GM12878 (cell line): ENCODE results near the gene ZNF227. TPM values are rescaled to one million over a fixed set of nuclear protein-coding genes. Genes with fewer than 3 reads are reported as not detected.
A peak's percentile ranks its signal among the peaks of the same experiment; 100 is the strongest.

Experiments used
- ATF3 ChIP-seq: IDR thresholded peaks from 2 replicates; pipeline ENCODE4 v1.6.1; 2011; ENCODE audit warnings: low read depth, mild to moderate bottlenecking, low read length, moderate library complexity, borderline replicate concordance; ENCODE audit errors: extremely low read depth
- BCL11A ChIP-seq: IDR thresholded peaks from 2 replicates; pipeline ENCODE4 v1.6.1; 2011; ENCODE audit warnings: low read depth, low read length
- CBX3 ChIP-seq: fragments of 200-600 bp; sonication (generic); IDR thresholded peaks from 2 replicates; pipeline ENCODE4 v1.6.1; 2016; ENCODE audit warnings: low read depth, borderline replicate concordance
- CEBPB ChIP-seq, 2 experiments: fragments of 150-350 bp in 1 of 2; IDR thresholded peaks; 2 replicates each; pipeline ENCODE4 v1.6.1; 2012 to 2014; ENCODE audit warnings: low read depth in 2 of 2, low read length in 2 of 2, borderline replicate concordance in 1 of 2, inconsistent platforms in 1 of 2
- CHD1 ChIP-seq: IDR thresholded peaks from 2 replicates; pipeline ENCODE4 v1.6.1; 2012; ENCODE audit warnings: low read depth, low read length, improper control_type of control experiment
- CUX1 ChIP-seq: IDR thresholded peaks from 2 replicates; pipeline ENCODE4 v1.6.1; 2012; ENCODE audit warnings: improper control_type of control experiment, low read depth, low read length; ENCODE audit not compliant: insufficient replicate concordance
- EP300 ChIP-seq, 2 experiments: fragments of 150-350 bp in 1 of 2; IDR thresholded peaks; 2 replicates each; pipeline ENCODE4 v1.6.1; 2011 to 2012; ENCODE audit warnings: low read depth in 2 of 2, low read length in 2 of 2, borderline replicate concordance in 1 of 2, improper control_type of control experiment in 1 of 2, inconsistent platforms in 1 of 2; ENCODE audit not compliant: control insufficient read depth in 1 of 2
- IRF3 ChIP-seq: fragments of 450-650 bp; IDR thresholded peaks from 2 replicates; pipeline ENCODE4 v1.6.1; 2014; ENCODE audit warnings: mild to moderate bottlenecking
- KDM1A ChIP-seq: fragments of 200-600 bp; sonication (generic); IDR thresholded peaks from 2 replicates; pipeline ENCODE4 v1.6.1; 2016; ENCODE audit warnings: borderline replicate concordance
- MTA2 ChIP-seq: fragments of 450-650 bp; IDR thresholded peaks from 2 replicates; pipeline ENCODE4 v1.6.1; 2016; ENCODE audit warnings: low read depth, mild to moderate bottlenecking, moderate library complexity
- NFXL1 ChIP-seq: fragments of 450-650 bp; IDR thresholded peaks from 2 replicates; pipeline ENCODE4 v1.6.1; 2017; ENCODE audit warnings: antibody characterized with exemption, mild to moderate bottlenecking, borderline replicate concordance
- STAT1 ChIP-seq: fragments of 450-650 bp; conservative IDR thresholded peaks from 2 replicates; pipeline ENCODE4 v1.6.1; 2014; ENCODE audit warnings: antibody characterized with exemption, mild to moderate bottlenecking
- STAT3 ChIP-seq: IDR thresholded peaks from 2 replicates; pipeline ENCODE4 v1.6.1; 2011; ENCODE audit warnings: low read depth, low read length, improper control_type of control experiment
- TCF7 ChIP-seq: IDR thresholded peaks from 2 replicates; pipeline ENCODE4 v1.6.1; 2014; ENCODE audit warnings: antibody characterized with exemption, borderline replicate concordance
- ZBTB4 ChIP-seq: fragments of 450-650 bp; formaldehyde crosslinking; IDR thresholded peaks from 2 replicates; pipeline ENCODE4 v1.4.0; 2022; ENCODE audit warnings: mild to moderate bottlenecking, moderate library complexity
- polyA plus RNA-seq, 11 experiments: library from polyadenylated mRNA; depleted of rRNA in 4 of 11; unstranded in 6 of 11; stranded (reverse) in 5 of 11; fragments of >200 nt; fragmentation: Nextera tagmentation in 4 of 11; fragmentation: Illumina TruSeq in 1 of 11; extraction: Ambion mirVana in 4 of 11; extraction: Trizol in 1 of 11; gene quantifications; 1 replicate in 1 of 11; 2 replicates in 10 of 11; pipeline versions ENCODE4 v1.2.1 to v1.2.3, GENCODE V29; 2011 to 2016; ENCODE audit warnings: inconsistent platforms in 2 of 11, missing spikeins in 2 of 11, low read depth in 1 of 11
- total RNA-seq, 4 experiments: library from RNA; depleted of rRNA in 3 of 4; stranded (reverse); fragments of >200 nt in 3 of 4; fragmentation: Illumina TruSeq in 1 of 4; extraction: Trizol in 1 of 4; gene quantifications; 2 replicates each; pipeline versions ENCODE4 v1.2.1 to v1.2.3, GENCODE V29; 2013 to 2021

The ZNF227 gene
- total and polyA plus RNA-seq, 10 of the 15 experiments (the other 5 are each of a cell fraction or from before 2014, with no cell fraction given), result 4.3 to 22.9 (median 13.0) TPM

- TF ChIP-seq ATF3 (no peak), NFXL1 (no peak), BCL11A (no peak), CUX1 (no peak), MTA2 (peak; percentile 27; the same call in 1 of the 2 replicates), STAT1 (0 out of 2 replicates have a peak, but pooled peaks have one; percentile 64), EP300 (IDR thresholded peaks at IDR 0.05; ENCODE audit: borderline replicate concordance in 1 of 2, control insufficient read depth in 1 of 2, low read depth in 2 of 2, low read length in 2 of 2) (no peak), ZBTB4 (no peak), STAT3 (no peak), TCF7 (no peak), CHD1 (no peak), IRF3 (no peak), KDM1A (no peak), CEBPB (IDR thresholded peaks at IDR 0.05; ENCODE audit: borderline replicate concordance in 1 of 2, low read depth in 2 of 2, low read length in 2 of 2) (no peak), CBX3 (no peak)
Observed at GRCh38 chr19:44212250-44212865, at the start of gene ZNF227 (continued).
